ENCODE data around the gene RAPGEF1.

RAPGEF1 gene

DNA sequence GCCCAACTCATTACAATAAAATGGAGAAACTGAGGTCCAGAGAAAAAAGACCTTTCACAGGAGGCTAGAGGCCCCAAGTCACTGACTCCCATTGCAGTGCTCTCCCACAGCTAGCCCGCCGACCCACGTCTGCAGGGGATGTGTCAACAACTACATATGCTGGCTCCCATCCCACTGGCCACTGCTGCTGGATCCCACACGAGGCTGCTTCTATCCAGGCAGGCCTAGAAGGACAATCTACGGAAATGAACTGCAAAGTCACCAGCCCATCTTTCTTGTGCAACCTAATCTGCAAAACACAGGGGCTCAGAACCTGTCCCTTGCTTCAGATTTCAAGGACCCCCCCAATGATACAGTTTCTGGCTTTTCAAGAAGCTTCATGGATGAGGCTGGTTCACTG, 24.0 kb downstream of the RAPGEF1 start (continued):
- no peak for TF ChIP-seq ZNF221 (tag by site-specific recombination; IDR thresholded peaks at IDR 0.05; ENCODE audit: borderline replicate concordance)
- no peak for TF ChIP-seq ZNF664 (tag by site-specific recombination; IDR thresholded peaks at IDR 0.05)
- TF ChIP-seq ZNF169 (tag by site-specific recombination; IDR thresholded peaks at IDR 0.05): no peak
- no peak for TF ChIP-seq HOXC10 (CRISPR knock-in tag; IDR thresholded peaks at IDR 0.05)

- H3K36me3 ChIP-seq (ENCODE audit: control insufficient read depth in 2 of 2, insufficient read depth in 1 of 2, low read length in 2 of 2): no peaks in the 10 kb centered on the region
- TF ChIP-seq ZNF138 (tag by site-specific recombination; IDR thresholded peaks at IDR 0.05; ENCODE audit: borderline replicate concordance): no peak
- TF ChIP-seq ZNF214 (tag by site-specific recombination; IDR thresholded peaks at IDR 0.05; ENCODE audit: borderline replicate concordance): no peak
- TF ChIP-seq ZNF433 (tag by site-specific recombination; IDR thresholded peaks at IDR 0.05; ENCODE audit: low read depth): no peak
- no peak for TF ChIP-seq ZNF623 (tag by site-specific recombination; IDR thresholded peaks at IDR 0.05)
- TF ChIP-seq GLIS2 (tag by site-specific recombination; IDR thresholded peaks at IDR 0.05): no peak
- no peak for TF ChIP-seq ZNF544 (tag by site-specific recombination; IDR thresholded peaks at IDR 0.05)
- no peak for TF ChIP-seq ZNF23 (tag by site-specific recombination; IDR thresholded peaks at IDR 0.05; ENCODE audit: borderline replicate concordance)
- no peak for TF ChIP-seq MYNN (tag by site-specific recombination; IDR thresholded peaks at IDR 0.05; ENCODE audit: borderline replicate concordance)
- no peak for TF ChIP-seq SP2 (tag by site-specific recombination; IDR thresholded peaks at IDR 0.05)
- no peak for TF ChIP-seq FEZF1 (tag by site-specific recombination; IDR thresholded peaks at IDR 0.05)
- no peak for TF ChIP-seq ZNF449 (tag by site-specific recombination; IDR thresholded peaks at IDR 0.05)
- no peak for TF ChIP-seq ZBTB7A (tag by site-specific recombination; IDR thresholded peaks at IDR 0.05; ENCODE audit: low read depth)
- TF ChIP-seq ATF2 (tag by site-specific recombination; IDR thresholded peaks at IDR 0.05; ENCODE audit: low read depth): no peak
- TF ChIP-seq ZNF16 (tag by site-specific recombination; IDR thresholded peaks at IDR 0.05; ENCODE audit: low read depth): no peak
- TF ChIP-seq ZNF274 (IDR thresholded peaks at IDR 0.05; ENCODE audit: low read length): no peak
- TF ChIP-seq ZNF274 (tag by site-specific recombination; IDR thresholded peaks at IDR 0.05; ENCODE audit: borderline replicate concordance): no peak
- no peak overlapping the region for H3K4me3 ChIP-seq (ENCODE audit: low read depth, low read length)
- ChIA-PET CTCF (interaction anchor here (0.5 to 4.3 kb wide), 4 partner anchors 25 to 656 kb away, joined by 3 to 19 read pairs (median 4); partner anchors contain the start of gene RAPGEF1), POLR2A (interaction anchor here (0.9 to 1.0 kb wide), 2 partner anchors 13 to 15 kb away, joined by 3 to 4 read pairs; no protein-coding TSS in a partner anchor)
- no peaks in the 10 kb centered on the region for H3K4me1 ChIP-seq (ENCODE audit: control insufficient read depth, insufficient read depth, low read length)
- H3K9me3 ChIP-seq (ENCODE audit: control insufficient read depth, insufficient read depth, low read depth, low read length): no peaks in the 10 kb centered on the region
- H3K27ac ChIP-seq (ENCODE audit: extremely low read depth, low read depth, low read length): no peak overlapping the region
These were observed 25.1 kb downstream of the RAPGEF1 start for GRCh38 chr9:131714821-131715220.

- ChIA-PET POLR2A (interaction anchor here (1.0 kb wide), 1 partner anchor 14 kb away, joined by 4 read pairs; no protein-coding TSS in a partner anchor), CTCF (interaction anchor here (0.9 to 4.3 kb wide), 3 partner anchors 25 to 516 kb away, joined by 3 to 19 read pairs (median 3); partner anchors contain the start of gene RAPGEF1)
- H3K4me1 ChIP-seq (ENCODE audit: control insufficient read depth, insufficient read depth, low read length): no peaks in the 10 kb centered on the region
- no peaks in the 10 kb centered on the region for H3K36me3 ChIP-seq (ENCODE audit: control insufficient read depth in 2 of 2, insufficient read depth in 1 of 2, low read length in 2 of 2)
- H3K9me3 ChIP-seq (ENCODE audit: control insufficient read depth, insufficient read depth, low read depth, low read length): no peaks in the 10 kb centered on the region
- no peak overlapping the region for H3K4me3 ChIP-seq (ENCODE audit: low read depth, low read length)
- H3K27ac ChIP-seq (ENCODE audit: extremely low read depth, low read depth, low read length): no peak overlapping the region
- TF ChIP-seq ZNF398 (tag by site-specific recombination; IDR thresholded peaks at IDR 0.05) (no peak), MEIS1 (CRISPR knock-in tag; IDR thresholded peaks at IDR 0.05; ENCODE audit: borderline replicate concordance) (no peak), ZNF202 (tag by site-specific recombination; IDR thresholded peaks at IDR 0.05; ENCODE audit: borderline replicate concordance) (no peak), ZNF629 (tag by site-specific recombination; IDR thresholded peaks at IDR 0.05) (no peak), ZNF707 (tag by site-specific recombination; IDR thresholded peaks at IDR 0.05) (no peak), GLI2 (tag by site-specific recombination; IDR thresholded peaks at IDR 0.05; ENCODE audit: borderline replicate concordance, low read depth) (no peak), ZNF292 (tag by site-specific recombination; IDR thresholded peaks at IDR 0.05; ENCODE audit: borderline replicate concordance, low read depth) (no peak), ZNF610 (tag by site-specific recombination; IDR thresholded peaks at IDR 0.05; ENCODE audit: borderline replicate concordance) (no peak), SALL2 (tag by site-specific recombination; IDR thresholded peaks at IDR 0.05; ENCODE audit: borderline replicate concordance) (no peak), ZNF350 (tag by site-specific recombination; IDR thresholded peaks at IDR 0.05) (no peak)
These were observed 25.7 kb downstream of the RAPGEF1 start for GRCh38 chr9:131714161-131714646.
